Panc1 (cell line): ENCODE data around the gene SLC22A2. TPM values are rescaled to one million over a fixed set of nuclear protein-coding genes. Genes with fewer than 3 reads are reported as not detected.

Source experiments
- ATAC-seq: fragments of 200-7000 bp; cut with Tn5 transposase; 2 replicates; pipeline ENCODE4 v1.9.1; 2020; ENCODE audit warnings: mild to moderate bottlenecking, moderate library complexity
- BruUV-seq: library from RNA; stranded (reverse); fragments of 400-500 nt; replicated peaks from 2 replicates; lab custom pipeline; 2021; lab: Mats Ljungman, UMichigan
- CTCF ChIA-PET: fragments of 300-600 bp; sonication (Branson Sonifier 250); formaldehyde crosslinking; loops from one replicate; lab custom pipeline; 2022; ENCODE audit warnings: antibody characterized with exemption; lab: Charles Lee
- POLR2A ChIA-PET: fragments of 300-600 bp; sonication (Branson Sonifier 250); formaldehyde crosslinking; loops from one replicate; lab custom pipeline; 2022; ENCODE audit warnings: antibody characterized with exemption; lab: Charles Lee
- DNase-seq: peaks from one replicate; pipeline ENCODE4 v3.0.0-alpha.2; 2010; ENCODE audit warnings: low read depth, low spot score
- H3K27ac ChIP-seq: 2 replicates; pipeline ENCODE4 v1.5.1; 2011; ENCODE audit warnings: mild to moderate bottlenecking, low read length, inconsistent platforms
- H3K27me3 ChIP-seq: fragments of 200-500 bp; sonication (Bioruptor generic); 2 replicates; pipeline ENCODE4 v1.6.0; 2014; ENCODE audit warnings: low read length, inconsistent platforms; ENCODE audit not compliant: control insufficient read depth, insufficient read depth
- H3K36me3 ChIP-seq: fragments of 200-500 bp; sonication (Bioruptor generic); 2 replicates; pipeline ENCODE4 v1.5.1; 2014; ENCODE audit warnings: inconsistent platforms, mild to moderate bottlenecking, low read length, moderate library complexity; ENCODE audit not compliant: control insufficient read depth, insufficient read depth
- H3K4me1 ChIP-seq: 2 replicates; pipeline ENCODE4 v1.5.1; 2011; ENCODE audit warnings: inconsistent platforms, mild to moderate bottlenecking, low read length, moderate library complexity; ENCODE audit not compliant: control insufficient read depth, insufficient read depth
- H3K4me3 ChIP-seq, 2 experiments: 2 replicates each; pipeline ENCODE4 v1.5.1; 2011 to 2012; ENCODE audit warnings: low read depth in 2 of 2, low read length in 2 of 2, mild to moderate bottlenecking in 2 of 2, inconsistent platforms in 1 of 2, moderate library complexity in 1 of 2
- H3K9me3 ChIP-seq: fragments of 200-500 bp; sonication (Bioruptor generic); 2 replicates; pipeline ENCODE4 v1.5.1; 2014; ENCODE audit warnings: low read depth, mild to moderate bottlenecking, inconsistent platforms, low read length, moderate library complexity; ENCODE audit not compliant: control insufficient read depth, insufficient read depth
- CTCF ChIP-seq: fragments of 450-650 bp; IDR thresholded peaks from 2 replicates; pipeline ENCODE4 v1.5.1; 2017; ENCODE audit warnings: mild to moderate bottlenecking
- POLR2AphosphoS5 ChIP-seq: IDR thresholded peaks from 2 replicates; pipeline ENCODE4 v1.6.1; 2012; ENCODE audit warnings: mild to moderate bottlenecking, low read depth, low read length, moderate library complexity
- REST ChIP-seq, 2 experiments: IDR thresholded peaks; 2 replicates each; pipeline ENCODE4 v1.6.1; 2011 to 2012; ENCODE audit warnings: low read depth in 2 of 2, control low read depth in 1 of 2, low read length in 1 of 2, mild to moderate bottlenecking in 1 of 2, moderate library complexity in 1 of 2; ENCODE audit not compliant: insufficient read depth in 1 of 2
- SIN3A ChIP-seq: IDR thresholded peaks from 2 replicates; pipeline ENCODE4 v1.6.1; 2012; ENCODE audit warnings: low read depth, mild to moderate bottlenecking, low read length, moderate library complexity, borderline replicate concordance; ENCODE audit not compliant: insufficient read depth
- TCF7L2 ChIP-seq: IDR thresholded peaks from 2 replicates; pipeline ENCODE4 v1.6.1; 2011; ENCODE audit warnings: mild to moderate bottlenecking, low read depth, low read length, inconsistent platforms
- in situ Hi-C: cut with HindIII; loops from 2 replicates; pipeline ENCODE4 v1.10.0; 2016; ENCODE audit warnings: low sequenced_read_pairs, low pct_unique_long_range_greater_than_20kb
- intact Hi-C: fragments of 100-400 bp; cut with micrococcal nuclease; formaldehyde crosslinking; loops from one replicate; pipeline ENCODE4 v1.10.0; 2022; ENCODE audit not compliant: unreplicated experiment
- total RNA-seq: library from RNA; stranded (reverse); gene quantifications from one replicate; pipeline ENCODE4 v1.2.1, GENCODE V29; 2021; ENCODE audit not compliant: unreplicated experiment

SLC22A2 gene
- total RNA-seq, 1 experiment from 2014 or later, result not detected

GRCh38 chr6:160238761-160239751, 19.6 kb downstream of the SLC22A2 start:
- H3K27ac ChIP-seq, result no peak overlapping the region
- CTCF ChIA-PET, result no interaction called here

GRCh38 chr6:160238278-160238711, 20.3 kb downstream of the SLC22A2 start:
- no peak for DNase-seq
- Histone ChIP-seq H3K27ac (no peak overlapping the region), H3K4me1 (no peaks in the 10 kb centered on the region), H3K4me3 (no peak overlapping the region), H3K36me3 (no peaks in the 10 kb centered on the region), H3K9me3 (no peaks in the 10 kb centered on the region), H3K27me3 (no peaks in the 10 kb centered on the region)
- in situ Hi-C loops (no loop called here), intact Hi-C loops (no loop called here)
- CTCF ChIA-PET, result no interaction called here
- BruUV-seq, result no TSS peak
- POLR2A ChIA-PET, result no interaction called here
- no peak for ATAC-seq
- TF ChIP-seq REST (IDR thresholded peaks at IDR 0.05; ENCODE audit: insufficient read depth in 1 of 2, low read depth in 2 of 2, low read length in 1 of 2) (no peak), POLR2AphosphoS5 (no peak), TCF7L2 (no peak), CTCF (no peak)

More at GRCh38 chr6:160238761-160239751, 19.6 kb downstream of the SLC22A2 start:
- no peaks in the 10 kb centered on the region for H3K9me3 ChIP-seq
- BruUV-seq, result no TSS peak
- no peak for TF ChIP-seq CTCF
- no peak for TF ChIP-seq REST (IDR thresholded peaks at IDR 0.05; ENCODE audit: insufficient read depth in 1 of 2, low read depth in 2 of 2, low read length in 1 of 2)
- no peak for TF ChIP-seq TCF7L2
- TF ChIP-seq SIN3A, result no peak
- no peak for TF ChIP-seq POLR2AphosphoS5
- ATAC-seq (no peak), DNase-seq (no peak)
- H3K27me3 ChIP-seq, result no peaks in the 10 kb centered on the region
- H3K4me1 ChIP-seq, result no peaks in the 10 kb centered on the region
- H3K4me3 ChIP-seq, result no peak overlapping the region
- H3K36me3 ChIP-seq, result no peaks in the 10 kb centered on the region
- POLR2A ChIA-PET, result no interaction called here
- in situ Hi-C loops, result no loop called here
- intact Hi-C loops, result no loop called here
